H1 (cell line): ENCODE measurements around the gene COL20A1. TPM values are rescaled to one million over a fixed set of nuclear protein-coding genes. Genes with fewer than 3 reads are reported as not detected.
A peak's percentile ranks its signal among the peaks of the same experiment; 100 is the strongest.

Experiments
- CTCF ChIA-PET: fragments of 300-600 bp; sonication (Branson Sonifier 250); formaldehyde crosslinking; loops from one replicate; lab custom pipeline; 2021; ENCODE audit not compliant: partially characterized antibody; lab: Charles Lee
- POLR2A ChIA-PET: fragments of 300-600 bp; sonication (Branson Sonifier 250); formaldehyde crosslinking; loops from one replicate; lab custom pipeline; 2021; ENCODE audit warnings: inconsistent platforms; ENCODE audit not compliant: partially characterized antibody; lab: Charles Lee
- DNase-seq, 2 experiments: peaks; one replicate each; pipeline versions ENCODE4 v3.0.0 to v3.0.0-alpha.2; 2010 to 2022; ENCODE audit warnings: low spot score in 2 of 2, low read depth in 1 of 2, mixed read lengths in 1 of 2
- FAIRE-seq: peaks from 2 replicates; lab custom pipeline; 2011; peaks lifted over from hg19 to GRCh38; lab: Jason Lieb, UNC
- H2AFZ ChIP-seq: 2 replicates; pipeline ENCODE4 v1.8.1; 2012; ENCODE audit warnings: low read length, inconsistent platforms
- H2AK5ac ChIP-seq: 2 replicates; pipeline ENCODE4 v1.6.1; 2013; ENCODE audit warnings: low read depth, low read length
- H2BK120ac ChIP-seq: replicated peaks from 2 replicates; pipeline ENCODE3; 2013; ENCODE audit warnings: low read depth, low read length, inconsistent platforms
- H2BK12ac ChIP-seq: 2 replicates; pipeline ENCODE4 v1.6.1; 2013; ENCODE audit warnings: low read depth, low read length
- H2BK15ac ChIP-seq: 2 replicates; pipeline ENCODE4 v1.6.1; 2013; ENCODE audit warnings: low read length
- H2BK20ac ChIP-seq: 2 replicates; pipeline ENCODE4 v1.6.1; 2013; ENCODE audit warnings: low read length
- H2BK5ac ChIP-seq: 2 replicates; pipeline ENCODE4 v1.6.1; 2013; ENCODE audit warnings: low read depth, low read length
- H3K14ac ChIP-seq: 2 replicates; pipeline ENCODE4 v1.6.1; 2013; ENCODE audit warnings: inconsistent platforms; ENCODE audit not compliant: insufficient read length
- H3K18ac ChIP-seq: 2 replicates; pipeline ENCODE4 v1.6.1; 2013; ENCODE audit warnings: low read length; ENCODE audit errors: extremely low read depth
- H3K23ac ChIP-seq: 2 replicates; pipeline ENCODE4 v1.6.1; 2013; ENCODE audit warnings: inconsistent platforms; ENCODE audit not compliant: insufficient read length
- H3K23me2 ChIP-seq: 2 replicates; pipeline ENCODE4 v1.6.1; 2013; ENCODE audit warnings: low read depth, low read length
- H3K27ac ChIP-seq: 2 replicates; pipeline ENCODE4 v1.6.1; 2011; ENCODE audit warnings: low read depth, low read length, inconsistent platforms
- H3K27me3 ChIP-seq, 4 experiments: replicated peaks in 1 of 4; 1 replicate in 1 of 4; 2 replicates in 3 of 4; pipeline versions ENCODE4 v1.6.1 to v1.8.1; 2011 to 2013; ENCODE audit warnings: low read length in 3 of 4, mild to moderate bottlenecking in 3 of 4, inconsistent platforms in 2 of 4, mixed read lengths in 2 of 4, moderate library complexity in 1 of 4; ENCODE audit not compliant: control insufficient read depth in 3 of 4, insufficient read depth in 3 of 4; ENCODE audit errors: extremely low read depth in 1 of 4
- H3K36me3 ChIP-seq, 4 experiments: 2 replicates each; pipeline versions ENCODE4 v1.6.1 to v1.8.1; 2011 to 2013; ENCODE audit warnings: mild to moderate bottlenecking in 4 of 4, low read length in 3 of 4, moderate library complexity in 2 of 4, control low read depth in 1 of 4, inconsistent platforms in 1 of 4; ENCODE audit not compliant: insufficient read depth in 4 of 4, control insufficient read depth in 2 of 4
- H3K4ac ChIP-seq: replicated peaks from 2 replicates; pipeline ENCODE3; 2013; ENCODE audit warnings: low read length, low read depth, mixed read lengths, inconsistent platforms; ENCODE audit not compliant: insufficient read length
- H3K4me1 ChIP-seq, 4 experiments: replicated peaks in 1 of 4; 1 replicate in 1 of 4; 2 replicates in 3 of 4; pipeline versions ENCODE4 v1.6.1 to v1.8.1; 2011 to 2013; ENCODE audit warnings: low read length in 3 of 4, inconsistent platforms in 2 of 4, mixed read lengths in 1 of 4; ENCODE audit not compliant: insufficient read depth in 4 of 4, control insufficient read depth in 3 of 4
- H3K4me2 ChIP-seq, 2 experiments: 2 replicates each; pipeline versions ENCODE4 v1.6.1 to v1.8.1; 2011 to 2013; ENCODE audit warnings: low read depth in 2 of 2, low read length in 2 of 2, control low read depth in 1 of 2, inconsistent platforms in 1 of 2, mild to moderate bottlenecking in 1 of 2; ENCODE audit not compliant: insufficient read depth in 1 of 2
- H3K4me3 ChIP-seq, 4 experiments: fragments of 200-600, 300-600 bp in 1 of 4; sonication (generic), shearing (Covaris generic), sonication (Bioruptor Twin) in 1 of 4; 2 replicates each; pipeline versions ENCODE4 v1.5.1 to v1.8.1; 2011 to 2016; ENCODE audit warnings: low read length in 4 of 4, low read depth in 3 of 4, control low read depth in 2 of 4, inconsistent platforms in 2 of 4, mild to moderate bottlenecking in 2 of 4, mixed read lengths in 1 of 4, moderate library complexity in 1 of 4; ENCODE audit not compliant: insufficient read depth in 2 of 4; ENCODE audit errors: extremely low read depth in 1 of 4
- H3K56ac ChIP-seq: replicated peaks from 2 replicates; pipeline ENCODE3; 2013; ENCODE audit warnings: low read depth, mild to moderate bottlenecking, mixed read lengths, low read length, inconsistent platforms; ENCODE audit not compliant: insufficient read length
- H3K79me1 ChIP-seq: 2 replicates; pipeline ENCODE4 v1.6.1; 2013; ENCODE audit warnings: low read depth, low read length, control low read depth
- H3K79me2 ChIP-seq, 2 experiments: 2 replicates each; pipeline versions ENCODE4 v1.6.1 to v1.8.1; 2012 to 2013; ENCODE audit warnings: low read length in 2 of 2, mild to moderate bottlenecking in 2 of 2, inconsistent platforms in 1 of 2; ENCODE audit not compliant: insufficient read depth in 2 of 2, control insufficient read depth in 1 of 2
- H3K9ac ChIP-seq, 4 experiments: replicated peaks in 1 of 4; 1 replicate in 1 of 4; 2 replicates in 3 of 4; pipeline versions ENCODE4 v1.6.1 to v1.8.1; 2011 to 2013; ENCODE audit warnings: low read depth in 3 of 4, low read length in 3 of 4, control low read depth in 2 of 4, mild to moderate bottlenecking in 2 of 4, moderate library complexity in 2 of 4, inconsistent platforms in 1 of 4; ENCODE audit errors: extremely low read depth in 1 of 4
- H3K9me3 ChIP-seq, 2 experiments: 2 replicates each; pipeline versions ENCODE4 v1.6.1 to v1.8.1; 2012 to 2013; ENCODE audit warnings: mild to moderate bottlenecking in 2 of 2, moderate library complexity in 2 of 2, control low read depth in 1 of 2, inconsistent platforms in 1 of 2, low read depth in 1 of 2, low read length in 1 of 2, mixed read lengths in 1 of 2; ENCODE audit not compliant: insufficient read depth in 2 of 2
- H4K20me1 ChIP-seq, 2 experiments: replicated peaks in 1 of 2; 2 replicates each; pipeline versions ENCODE3 to v1.8.1; 2011 to 2013; ENCODE audit warnings: inconsistent platforms in 2 of 2, low read length in 2 of 2, mild to moderate bottlenecking in 1 of 2; ENCODE audit not compliant: insufficient read depth in 2 of 2, control insufficient read depth in 1 of 2
- H4K5ac ChIP-seq: 2 replicates; pipeline ENCODE4 v1.6.1; 2013; ENCODE audit warnings: low read length, low read depth, mixed read lengths, inconsistent platforms; ENCODE audit not compliant: insufficient read length
- H4K8ac ChIP-seq: 2 replicates; pipeline ENCODE4 v1.8.0; 2013; ENCODE audit warnings: mild to moderate bottlenecking, moderate library complexity, low read length, inconsistent platforms; ENCODE audit not compliant: insufficient read depth; ENCODE audit errors: extremely low read depth
- H4K91ac ChIP-seq: replicated peaks from 2 replicates; pipeline ENCODE3; 2013; ENCODE audit warnings: low read length, mixed read lengths, inconsistent platforms; ENCODE audit not compliant: insufficient read length
- ASH2L ChIP-seq: fragments of 200-600, 300-600 bp; sonication (generic); IDR thresholded peaks from one replicate; pipeline ENCODE4 v1.7.1; 2017; ENCODE audit warnings: low read length
- BCL11A ChIP-seq, 2 experiments: IDR thresholded peaks; one replicate each; pipeline ENCODE4 v1.6.1; 2011; ENCODE audit warnings: low read depth in 2 of 2, low read length in 2 of 2, mild to moderate bottlenecking in 2 of 2
- EGR1 ChIP-seq: IDR thresholded peaks from 2 replicates; pipeline ENCODE4 v1.6.1; 2011; ENCODE audit warnings: low read depth, low read length, borderline replicate concordance
- KDM5A ChIP-seq: fragments of 200-600 bp; IDR thresholded peaks from 2 replicates; pipeline ENCODE4 v1.7.1; 2012; ENCODE audit warnings: mild to moderate bottlenecking, low read length, inconsistent platforms, mixed read lengths
- PHF8 ChIP-seq: fragments of 200-600 bp; sonication (generic); conservative IDR thresholded peaks from 2 replicates; pipeline ENCODE4 v1.7.1; 2012; ENCODE audit warnings: low read depth, mild to moderate bottlenecking, inconsistent platforms, low read length, moderate library complexity
- WGBS, 2 experiments: shearing (Covaris generic) in 1 of 2; methylation state at CpG; one replicate each; pipeline versions ENCODE4 v1.1.6 to v1.1.7; 2013 to 2015; ENCODE audit warnings: low lambda C conversion rate in 2 of 2, mixed read lengths in 2 of 2, inconsistent platforms in 1 of 2, low coverage in 1 of 2, missing lambda C conversion rate in 1 of 2; ENCODE audit not compliant: insufficient replicate concordance in 2 of 2, insufficient coverage in 1 of 2, insufficient read length in 1 of 2; ENCODE audit errors: extremely low coverage in 1 of 2, missing lambda C conversion rate in 1 of 2; 5-methylcytosine and 5-hydroxymethylcytosine counted together
- polyA plus RNA-seq, 7 experiments: library from polyadenylated mRNA; depleted of rRNA in 3 of 7; stranded (reverse) in 5 of 7; unstranded in 2 of 7; fragments of >200 nt in 5 of 7; fragments of 200-250 nt in 2 of 7; gene quantifications; 1 replicate in 5 of 7; 2 replicates in 1 of 7; 4 replicates in 1 of 7; pipeline versions ENCODE4 v1.2.1 to v1.2.3, GENCODE V29; 2011 to 2013; ENCODE audit warnings: missing spikeins in 2 of 7, mixed read lengths in 2 of 7
- total RNA-seq: library from RNA; stranded (reverse); fragmentation: NEBNext Ultra II Directional; extraction: Animal tissue kit (Norgen Biotek cat#: 25700); gene quantifications from 2 replicates; pipeline ENCODE4 v1.2.1, GENCODE V29; 2021

COL20A1 gene
- total and polyA plus RNA-seq, 2 of the 8 experiments (the other 6 are each of a cell fraction or from before 2014, with no cell fraction given) = 0.19 to 0.21 TPM

DNA sequence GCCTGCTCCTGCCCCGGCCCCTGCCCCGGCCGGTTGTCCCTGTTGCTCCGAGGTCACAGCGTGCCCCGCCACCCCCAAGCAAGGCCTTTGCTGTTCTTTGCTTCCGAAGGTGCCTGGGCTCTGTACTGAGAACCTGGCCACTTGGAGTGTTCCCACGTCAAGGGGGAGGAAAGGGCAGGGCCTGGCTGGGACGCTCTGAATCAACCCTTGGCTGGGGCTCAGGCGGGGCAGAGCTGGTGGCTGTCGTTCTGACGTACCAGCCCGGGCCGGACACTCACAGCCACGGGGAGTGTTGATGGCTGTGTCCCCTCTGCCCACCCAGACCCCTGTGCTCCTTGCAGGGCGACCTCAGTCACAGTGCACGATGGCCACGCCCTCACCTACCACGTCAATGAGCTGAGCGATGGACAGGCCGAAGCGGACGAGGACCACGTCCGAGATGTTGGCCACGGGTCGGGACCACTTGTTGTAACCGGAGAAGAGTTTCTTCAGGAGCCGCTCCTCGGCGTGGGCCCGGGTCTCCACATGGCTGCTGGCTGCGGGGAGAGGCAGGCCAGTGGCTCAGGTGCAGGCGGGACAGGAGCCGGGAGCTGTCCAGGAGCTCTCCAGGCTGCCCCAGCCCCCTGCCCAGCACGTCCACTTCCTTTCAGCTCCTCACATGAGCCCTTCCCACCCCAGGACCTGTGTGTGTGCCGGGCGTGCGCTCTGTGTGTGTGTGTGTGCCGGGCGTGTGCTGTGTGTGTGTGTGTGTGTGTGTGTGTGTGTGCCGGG, 66.4 kb downstream of the COL20A1 start:
- TF ChIP-seq ASH2L (no peak), EGR1 (0 out of 2 replicates have a peak, but pooled peaks have one; percentile 9), BCL11A (IDR thresholded peaks at IDR 0.05; ENCODE audit: low read depth in 2 of 2, low read length in 2 of 2) (no peak), PHF8 (no peak), KDM5A (no peak)
- H2BK15ac ChIP-seq = peak overlapping the region; percentile 72; the same call in 1 of the 2 replicates
- H2BK5ac ChIP-seq = no peak overlapping the region
- CTCF ChIA-PET = interaction anchor here (0.6 to 8.1 kb wide), 7 partner anchors 11 to 1165 kb away, joined by 3 to 85 read pairs (median 4); no protein-coding TSS in a partner anchor
- no peak overlapping the region for H3K23ac ChIP-seq
- H3K79me2 ChIP-seq = no peaks in the 10 kb centered on the region
- no peak overlapping the region for H3K9ac ChIP-seq
- H3K56ac ChIP-seq = no peak overlapping the region
- H3K79me1 ChIP-seq = no peaks in the 10 kb centered on the region
- no peak overlapping the region for H2BK120ac ChIP-seq
- peaks cover 0 to 29% (median 18%) of the 10 kb centered on the region in 4 experiments; a peak in 6 of 7 replicates for H3K27me3 ChIP-seq
- H3K4ac ChIP-seq = no peak overlapping the region
- H3K14ac ChIP-seq = no peak overlapping the region
- no peak overlapping the region; the same call in 1 of the 2 replicates for H2BK12ac ChIP-seq
- H3K4me3 ChIP-seq = no peak overlapping the region
- FAIRE-seq (no peak), DNase-seq (no peak)
- no peak overlapping the region; the same call in 1 of the 2 replicates for H3K18ac ChIP-seq
- H2AFZ ChIP-seq = no peak overlapping the region
- H3K4me1 ChIP-seq = peaks cover 0 to 21% (median 15%) of the 10 kb centered on the region in 4 experiments; a peak in 6 of 7 replicates
- H4K5ac ChIP-seq = no peak overlapping the region
- H3K36me3 ChIP-seq = no peaks in the 10 kb centered on the region
- H3K23me2 ChIP-seq = peaks cover 10% of the 10 kb centered on the region; the same call in 1 of the 2 replicates
- no peak overlapping the region for H4K8ac ChIP-seq
- POLR2A ChIA-PET = interaction anchor here (0.7 to 1.4 kb wide), 4 partner anchors 14 to 161 kb away, joined by 3 to 5 read pairs (median 3); partner anchors contain the start of gene PPDPF
- no peak overlapping the region for H3K27ac ChIP-seq
- H4K91ac ChIP-seq = no peak overlapping the region
- no peak overlapping the region; a peak in 1 of 4 replicates for H3K4me2 ChIP-seq
- H3K9me3 ChIP-seq = no peaks in the 10 kb centered on the region
- 0 out of 2 replicates have a peak overlapping the region, but pooled peaks have one; percentile 65 for H2AK5ac ChIP-seq
- H2BK20ac ChIP-seq = no peak overlapping the region
- peaks cover 0 to 4% of the 10 kb centered on the region in 2 experiments for H4K20me1 ChIP-seq
- WGBS, 2 experiments = 87% methylated on average over 39 of the region's 42 CpGs; no CpG with 5 or more reads in 1 of the 2 experiments
